ENCODE results near the gene PGBD2.

DNA sequence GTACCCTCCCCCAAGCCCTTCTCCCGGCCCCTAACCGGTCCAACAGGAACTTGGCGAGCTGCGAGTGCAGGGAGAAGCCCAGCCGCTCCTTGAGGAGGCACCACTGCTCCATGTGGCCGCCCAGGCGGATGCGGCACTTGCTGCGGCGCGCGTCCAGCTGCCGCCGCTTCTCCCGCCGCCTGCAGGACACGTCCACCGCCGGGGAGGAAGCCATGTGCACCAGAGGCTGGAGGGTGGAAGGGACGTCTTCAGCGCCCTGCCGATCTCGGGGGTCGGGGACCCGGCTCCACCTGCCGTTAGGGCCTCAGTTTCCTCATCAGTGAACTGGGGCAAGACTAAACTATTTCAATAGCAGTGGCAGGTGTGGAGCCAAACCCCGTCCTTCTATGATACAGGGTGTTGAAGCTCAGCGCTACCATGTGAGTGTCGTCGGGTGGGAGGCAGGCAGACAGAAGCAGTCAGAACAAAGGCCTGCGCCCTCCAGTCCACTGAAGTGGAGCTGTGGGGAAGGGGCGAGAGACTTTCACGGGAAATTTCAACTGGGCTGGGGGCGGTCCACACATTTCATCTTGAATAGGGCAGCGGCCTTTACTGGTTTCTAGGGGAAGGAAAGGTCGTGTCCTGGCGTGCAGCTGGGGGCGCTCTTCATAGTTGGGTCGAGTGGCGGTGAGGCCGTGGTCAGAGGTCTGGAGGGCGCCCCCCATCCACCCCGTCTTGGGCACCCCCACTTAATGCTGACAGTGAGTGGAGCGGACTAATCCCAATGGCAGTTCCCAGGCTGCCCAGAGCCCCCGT is 47.7 kb upstream of the PGBD2 start:
- TF ChIP-seq NFYB (CRISPR knock-in tag; IDR thresholded peaks at IDR 0.05) (no peak), TAF1 (CRISPR knock-in tag; IDR thresholded peaks at IDR 0.05) (peak; percentile 43; the same call in 1 of the 2 replicates), MXI1 (IDR thresholded peaks at IDR 0.05; ENCODE audit: borderline replicate concordance, low read depth, low read length) (peak; percentile 7; the same call in 1 of the 3 replicates), HDAC1 (CRISPR knock-in tag; IDR thresholded peaks at IDR 0.05) (no peak; the same call in 1 of the 2 replicates), SP2 (CRISPR knock-in tag; IDR thresholded peaks at IDR 0.05) (no peak; the same call in 1 of the 2 replicates), ZBTB8A (CRISPR knock-in tag; IDR thresholded peaks at IDR 0.05; ENCODE audit: borderline replicate concordance, low read depth) (no peak)
- TF ChIP-seq, protein P1, sequence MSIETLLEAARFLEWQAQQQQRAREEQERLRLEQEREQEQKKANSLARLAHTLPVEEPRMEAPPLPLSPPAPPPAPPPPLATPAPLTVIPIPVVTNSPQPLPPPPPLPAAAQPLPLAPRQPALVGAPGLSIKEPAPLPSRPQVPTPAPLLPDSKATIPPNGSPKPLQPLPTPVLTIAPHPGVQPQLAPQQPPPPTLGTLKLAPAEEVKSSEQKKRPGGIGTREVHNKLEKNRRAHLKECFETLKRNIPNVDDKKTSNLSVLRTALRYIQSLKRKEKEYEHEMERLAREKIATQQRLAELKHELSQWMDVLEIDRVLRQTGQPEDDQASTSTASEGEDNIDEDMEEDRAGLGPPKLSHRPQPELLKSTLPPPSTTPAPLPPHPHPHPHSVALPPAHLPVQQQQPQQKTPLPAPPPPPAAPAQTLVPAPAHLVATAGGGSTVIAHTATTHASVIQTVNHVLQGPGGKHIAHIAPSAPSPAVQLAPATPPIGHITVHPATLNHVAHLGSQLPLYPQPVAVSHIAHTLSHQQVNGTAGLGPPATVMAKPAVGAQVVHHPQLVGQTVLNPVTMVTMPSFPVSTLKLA (IDR thresholded peaks at IDR 0.05) = no peak
- TF ChIP-seq, protein P2, sequence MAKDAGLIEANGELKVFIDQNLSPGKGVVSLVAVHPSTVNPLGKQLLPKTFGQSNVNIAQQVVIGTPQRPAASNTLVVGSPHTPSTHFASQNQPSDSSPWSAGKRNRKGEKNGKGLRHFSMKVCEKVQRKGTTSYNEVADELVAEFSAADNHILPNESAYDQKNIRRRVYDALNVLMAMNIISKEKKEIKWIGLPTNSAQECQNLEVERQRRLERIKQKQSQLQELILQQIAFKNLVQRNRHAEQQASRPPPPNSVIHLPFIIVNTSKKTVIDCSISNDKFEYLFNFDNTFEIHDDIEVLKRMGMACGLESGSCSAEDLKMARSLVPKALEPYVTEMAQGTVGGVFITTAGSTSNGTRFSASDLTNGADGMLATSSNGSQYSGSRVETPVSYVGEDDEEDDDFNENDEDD (CRISPR knock-in tag; IDR thresholded peaks at IDR 0.05; ENCODE audit: borderline replicate concordance) = peak; percentile 40; the same call in 1 of the 2 replicates
- TF ChIP-seq, protein P3, sequence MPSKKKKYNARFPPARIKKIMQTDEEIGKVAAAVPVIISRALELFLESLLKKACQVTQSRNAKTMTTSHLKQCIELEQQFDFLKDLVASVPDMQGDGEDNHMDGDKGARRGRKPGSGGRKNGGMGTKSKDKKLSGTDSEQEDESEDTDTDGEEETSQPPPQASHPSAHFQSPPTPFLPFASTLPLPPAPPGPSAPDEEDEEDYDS (CRISPR knock-in tag; IDR thresholded peaks at IDR 0.05) = no peak
- TF ChIP-seq, protein P4, sequence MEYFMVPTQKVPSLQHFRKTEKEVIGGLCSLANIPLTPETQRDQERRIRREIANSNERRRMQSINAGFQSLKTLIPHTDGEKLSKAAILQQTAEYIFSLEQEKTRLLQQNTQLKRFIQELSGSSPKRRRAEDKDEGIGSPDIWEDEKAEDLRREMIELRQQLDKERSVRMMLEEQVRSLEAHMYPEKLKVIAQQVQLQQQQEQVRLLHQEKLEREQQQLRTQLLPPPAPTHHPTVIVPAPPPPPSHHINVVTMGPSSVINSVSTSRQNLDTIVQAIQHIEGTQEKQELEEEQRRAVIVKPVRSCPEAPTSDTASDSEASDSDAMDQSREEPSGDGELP (IDR thresholded peaks at IDR 0.05; ENCODE audit: borderline replicate concordance, low read depth) = no peak

Measured in HepG2 (cell line).